K562 (cell line): ENCODE results near the gene RPTOR. TPM values are rescaled to one million over a fixed set of nuclear protein-coding genes. Genes with fewer than 3 reads are reported as not detected.
A peak's percentile ranks its signal among the peaks of the same experiment; 100 is the strongest.

Source experiments
- ARNT ChIP-seq, 2 experiments: fragments of 450-650 bp; IDR thresholded peaks; 2 replicates each; pipeline ENCODE4 v1.6.1; 2016; ENCODE audit warnings: mild to moderate bottlenecking in 1 of 2
- BACH1 ChIP-seq: fragments of 200-800 bp; sonication (Bioruptor generic); IDR thresholded peaks from 2 replicates; pipeline ENCODE4 v1.6.1; 2016; ENCODE audit warnings: missing genetic modification characterization, missing compliant biosample characterization
- BHLHE40 ChIP-seq: IDR thresholded peaks from 2 replicates; pipeline ENCODE4 v1.6.1; 2011; ENCODE audit warnings: low read length, improper control_type of control experiment
- C11orf30 ChIP-seq: fragments of 450-650 bp; IDR thresholded peaks from 2 replicates; pipeline ENCODE4 v1.6.1; 2016; ENCODE audit warnings: low read depth, mild to moderate bottlenecking
- DMBX1 ChIP-seq: fragments of 250-450 bp; sonication (Bioruptor Pico); IDR thresholded peaks from 2 replicates; pipeline ENCODE4 v1.8.0; 2022; ENCODE audit warnings: inconsistent platforms, mild to moderate bottlenecking, moderate library complexity, borderline replicate concordance
- DPF2 ChIP-seq: fragments of 450-650 bp; IDR thresholded peaks from 2 replicates; pipeline ENCODE4 v1.6.1; 2016
- FOS ChIP-seq: IDR thresholded peaks from 3 replicates; pipeline ENCODE4 v1.6.1; 2011; ENCODE audit not compliant: insufficient read length; ENCODE audit errors: extremely low read depth
- GATAD2A ChIP-seq: fragments of 450-650 bp; IDR thresholded peaks from 2 replicates; pipeline ENCODE4 v1.6.1; 2017
- HDAC1 ChIP-seq, 2 experiments: fragments of 450-650 bp; IDR thresholded peaks; 2 replicates each; pipeline ENCODE4 v1.6.1; 2016 to 2017; ENCODE audit warnings: inconsistent platforms in 1 of 2, mild to moderate bottlenecking in 1 of 2, moderate library complexity in 1 of 2
- IRF9 ChIP-seq: fragments of 450-650 bp; IDR thresholded peaks from 2 replicates; pipeline ENCODE4 v1.6.1; 2016; ENCODE audit warnings: missing biosample characterization, missing genetic modification characterization
- L3MBTL2 ChIP-seq: fragments of 450-650 bp; IDR thresholded peaks from 2 replicates; pipeline ENCODE4 v1.6.1; 2016; ENCODE audit warnings: mild to moderate bottlenecking, moderate library complexity
- MAFF ChIP-seq: IDR thresholded peaks from 2 replicates; pipeline ENCODE4 v1.6.1; 2012; ENCODE audit warnings: low read length, improper control_type of control experiment
- MAFK ChIP-seq: IDR thresholded peaks from 2 replicates; pipeline ENCODE4 v1.6.1; 2011; ENCODE audit warnings: low read length, improper control_type of control experiment
- MAZ ChIP-seq, 2 experiments: fragments of 450-650 bp in 1 of 2; sonication (generic) in 1 of 2; formaldehyde crosslinking; IDR thresholded peaks in 1 of 2; conservative IDR thresholded peaks in 1 of 2; 2 replicates each; pipeline versions ENCODE4 v1.4.0 to v1.5.0; 2020; ENCODE audit warnings: mild to moderate bottlenecking in 1 of 2, missing genetic modification reagents in 1 of 2
- MTA3 ChIP-seq: fragments of 450-650 bp; formaldehyde crosslinking; IDR thresholded peaks from 2 replicates; pipeline ENCODE4 v1.6.1; 2017; ENCODE audit warnings: mild to moderate bottlenecking, borderline replicate concordance
- NEUROD1 ChIP-seq: fragments of 150-350 bp; IDR thresholded peaks from 2 replicates; pipeline ENCODE4 v1.6.1; 2014; ENCODE audit warnings: borderline replicate concordance, low read length, low read depth; ENCODE audit not compliant: partially characterized antibody
- NFIC ChIP-seq: fragments of 450-650 bp; IDR thresholded peaks from 2 replicates; pipeline ENCODE4 v1.6.1; 2017; ENCODE audit warnings: mild to moderate bottlenecking, inconsistent platforms
- OTX1 ChIP-seq: fragments of 450-650 bp; formaldehyde crosslinking; IDR thresholded peaks from 2 replicates; pipeline ENCODE4 v1.4.0; 2022; ENCODE audit warnings: mild to moderate bottlenecking
- PHF8 ChIP-seq: fragments of 200-600 bp; sonication (generic); IDR thresholded peaks from 2 replicates; pipeline ENCODE4 v1.6.1; 2012; ENCODE audit warnings: mixed run types, mild to moderate bottlenecking, inconsistent platforms, low read length, moderate library complexity, borderline replicate concordance
- RAD51 ChIP-seq: fragments of 450-650 bp; IDR thresholded peaks from 2 replicates; pipeline ENCODE4 v1.7.1; 2016; ENCODE audit warnings: low read depth, mild to moderate bottlenecking, borderline replicate concordance
- RBM22 ChIP-seq: fragments of 200-400 bp; formaldehyde crosslinking; IDR thresholded peaks from 2 replicates; pipeline ENCODE4 v1.6.1; 2018; ENCODE audit warnings: low read length, low read depth; ENCODE audit not compliant: poor library complexity, severe bottlenecking
- SMAD4 ChIP-seq: fragments of 250-450 bp; sonication (Bioruptor Pico); conservative IDR thresholded peaks from 2 replicates; pipeline ENCODE4 v1.8.0; 2021; ENCODE audit warnings: inconsistent platforms, mild to moderate bottlenecking, moderate library complexity
- SMARCB1 ChIP-seq: IDR thresholded peaks from 2 replicates; pipeline ENCODE4 v1.6.1; 2011; ENCODE audit warnings: improper control_type of control experiment, low read depth; ENCODE audit not compliant: insufficient read length
- SMARCE1 ChIP-seq: fragments of 450-650 bp; IDR thresholded peaks from 2 replicates; pipeline ENCODE4 v1.7.1; 2016; ENCODE audit warnings: mild to moderate bottlenecking
- SOX6 ChIP-seq: fragments of 450-650 bp; IDR thresholded peaks from 2 replicates; pipeline ENCODE4 v1.6.1; 2014; ENCODE audit warnings: mild to moderate bottlenecking
- SPI1 ChIP-seq: IDR thresholded peaks from 2 replicates; pipeline ENCODE4 v1.6.1; 2011; ENCODE audit warnings: low read depth, low read length, control low read depth, borderline replicate concordance
- ZNF134 ChIP-seq: fragments of 250-450 bp; sonication (Bioruptor Pico); conservative IDR thresholded peaks from 2 replicates; pipeline ENCODE4 v1.4.0; 2020
- ZNF184 ChIP-seq: sonication (generic); formaldehyde crosslinking; IDR thresholded peaks from 2 replicates; pipeline ENCODE4 v1.5.0; 2020; ENCODE audit warnings: missing genetic modification reagents
- ZNF280A ChIP-seq: fragments of 450-650 bp; IDR thresholded peaks from 2 replicates; pipeline ENCODE4 v1.6.1; 2018; ENCODE audit warnings: mild to moderate bottlenecking, low read depth; ENCODE audit not compliant: partially characterized antibody
- polyA plus RNA-seq, 8 experiments: library from polyadenylated mRNA; depleted of rRNA in 4 of 8; stranded (reverse) in 5 of 8; unstranded in 3 of 8; fragments of >200 nt; fragmentation: Nextera tagmentation in 2 of 8; fragmentation: Illumina TruSeq in 1 of 8; extraction: Ambion mirVana in 2 of 8; extraction: Trizol in 1 of 8; gene quantifications; 2 replicates each; pipeline versions ENCODE4 v1.2.1 to v1.2.3, GENCODE V29; 2011 to 2014; ENCODE audit warnings: inconsistent platforms in 1 of 8, missing spikeins in 1 of 8
- total RNA-seq, 7 experiments: library from RNA; depleted of rRNA in 6 of 7; stranded (reverse); fragments of >200 nt in 6 of 7; fragmentation: Illumina TruSeq in 2 of 7; extraction: Trizol in 2 of 7; gene quantifications; 2 replicates each; pipeline versions ENCODE4 v1.2.1 to v1.2.3, GENCODE V29; 2011 to 2021; ENCODE audit warnings: low replicate concordance in 1 of 7

The RPTOR gene
- total and polyA plus RNA-seq, 9 of the 15 experiments (the other 6 are each of a cell fraction or from before 2014, with no cell fraction given): 0.24 to 54.1 (median 10.2) TPM

DNA sequence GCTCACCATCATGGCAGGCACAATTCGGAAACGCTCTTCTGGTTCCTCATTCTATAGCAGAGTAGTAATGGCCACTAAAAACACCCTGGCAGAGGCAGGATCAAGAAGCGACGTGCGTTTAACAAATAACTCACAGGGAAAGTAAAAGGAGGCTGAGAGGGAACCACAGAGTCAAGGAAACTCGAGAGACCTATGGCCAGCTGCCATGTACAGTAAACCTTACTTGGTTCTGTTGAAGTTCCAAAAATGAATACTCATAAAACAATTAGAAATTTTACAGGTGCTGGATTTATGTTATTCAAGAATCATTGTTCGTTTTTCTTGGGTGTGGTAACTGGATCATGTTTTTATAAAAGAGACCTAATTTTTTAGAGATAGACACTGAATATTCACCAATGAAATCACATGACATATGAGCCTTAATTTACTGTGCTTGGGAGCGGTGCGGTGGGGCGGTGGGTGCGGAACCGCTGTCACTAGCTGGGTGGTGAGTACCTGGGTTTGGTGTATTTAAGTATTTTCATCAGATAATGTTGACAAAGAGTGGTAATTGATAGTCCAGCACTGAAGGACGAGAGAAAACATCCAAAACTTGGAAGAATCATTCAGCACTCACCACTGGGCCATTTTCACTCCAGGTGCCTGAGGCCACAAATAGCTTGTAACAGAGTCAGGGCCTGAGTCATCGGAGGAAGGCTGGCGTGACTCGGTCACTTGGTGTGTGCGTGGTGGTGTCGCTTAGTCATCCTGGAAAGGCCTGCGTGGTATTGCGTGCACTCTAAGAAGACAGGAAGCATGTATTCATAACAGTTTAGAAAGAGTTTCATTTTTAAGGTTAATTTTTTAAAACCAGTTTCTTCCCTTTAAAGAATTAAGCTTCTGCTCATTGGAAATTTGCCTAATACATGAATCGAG lies 311.6 kb downstream of the RPTOR start (continued):
- TF ChIP-seq MAZ (CRISPR knock-in tag; conservative IDR thresholded peaks at IDR 0.05 in 1 of 2, IDR thresholded peaks at IDR 0.05 in 1 of 2) (no peak; a peak in 1 of 4 replicates), GATAD2A (peak; percentile 70; the same call in 1 of the 2 replicates), OTX1 (CRISPR knock-in tag) (no peak), BHLHE40 (peak; percentile 87), RBM22 (no peak), MTA3 (peak; percentile 50; the same call in 1 of the 2 replicates), SMAD4 (CRISPR knock-in tag) (peak; percentile 78; the same call in 1 of the 2 replicates), NFIC (0 out of 2 replicates have a peak, but pooled peaks have one; percentile 26), HDAC1 (IDR thresholded peaks at IDR 0.05) (peak in 1 of 2 experiments; percentile 59; a peak in 1 of 4 replicates), DMBX1 (peak; percentile 67; the same call in 1 of the 2 replicates), MAFF (peak; percentile 70; the same call in 1 of the 2 replicates), BACH1 (peak; percentile 96), MAFK (peak; percentile 86), SMARCB1 (peak; percentile 66), SPI1 (0 out of 2 replicates have a peak, but pooled peaks have one; percentile 5), DPF2 (peak; percentile 91), RAD51 (peak; percentile 31; the same call in 1 of the 2 replicates), IRF9 (tag) (0 out of 2 replicates have a peak, but pooled peaks have one; percentile 7), PHF8 (no peak), ZNF134 (no peak), FOS (peak; percentile 68), SMARCE1 (peak; percentile 87), NEUROD1 (peak; percentile 56), SOX6 (peak; percentile 61), ARNT (IDR thresholded peaks at IDR 0.05) (peak in 1 of 2 experiments; percentile 53; a peak in 1 of 4 replicates), C11orf30 (peak; percentile 90), ZNF184 (CRISPR knock-in tag) (no peak), L3MBTL2 (peak; percentile 84; the same call in 1 of the 2 replicates), ZNF280A (no peak)
